DMS 273 treated with DMSO at 0.1 percent for 48 hours (cell line): ENCODE measurements around the gene LRMDA.

Experiments used
- DNase-seq: peaks from one replicate; lab custom pipeline; 2025; lab: John Stamatoyannopoulos, UW

LRMDA gene

GRCh38 chr10:75875740-75876139 lies 444.3 kb downstream of the LRMDA start:
- DNase-seq, result no peak

GRCh38 chr10:75876710-75877109 lies 445.3 kb downstream of the LRMDA start:
- DNase-seq, result no peak

GRCh38 chr10:75877877-75878276 lies 446.5 kb downstream of the LRMDA start:
- no peak for DNase-seq

- DNase-seq, result no peak
These were observed 447.2 kb downstream of the LRMDA start for GRCh38 chr10:75878586-75878985.

- DNase-seq, result no peak
These were observed 448.8 kb downstream of the LRMDA start for GRCh38 chr10:75880031-75880775.

GRCh38 chr10:75883081-75884072 lies 452.0 kb downstream of the LRMDA start:
- no peak for DNase-seq

- DNase-seq, result no peak
These were observed 453.4 kb downstream of the LRMDA start for GRCh38 chr10:75884808-75885207.

GRCh38 chr10:75887369-75887768 lies 455.9 kb downstream of the LRMDA start:
- DNase-seq, result no peak

GRCh38 chr10:75887992-75888680 lies 456.7 kb downstream of the LRMDA start:
- DNase-seq, result no peak

GRCh38 chr10:75889051-75889450 lies 457.6 kb downstream of the LRMDA start:
- no peak for DNase-seq

GRCh38 chr10:75894761-75895160 lies 463.3 kb downstream of the LRMDA start:
- no peak for DNase-seq

GRCh38 chr10:75895259-75895658 lies 463.8 kb downstream of the LRMDA start:
- DNase-seq, result no peak

GRCh38 chr10:75899816-75900390 lies 468.5 kb downstream of the LRMDA start:
- DNase-seq, result no peak

- DNase-seq, result no peak
These were observed 471.4 kb downstream of the LRMDA start for GRCh38 chr10:75902816-75903215.

GRCh38 chr10:75904499-75905283 lies 473.3 kb downstream of the LRMDA start:
- DNase-seq, result no peak

GRCh38 chr10:75905490-75905889 lies 474.1 kb downstream of the LRMDA start:
- no peak for DNase-seq

- DNase-seq, result no peak
These were observed 478.6 kb downstream of the LRMDA start for GRCh38 chr10:75910032-75910431.

- DNase-seq, result no peak
These were observed 480.0 kb downstream of the LRMDA start for GRCh38 chr10:75911426-75911825.

GRCh38 chr10:75916906-75917305 lies 485.5 kb downstream of the LRMDA start:
- DNase-seq, result no peak

GRCh38 chr10:75919913-75920312 lies 488.5 kb downstream of the LRMDA start:
- no peak for DNase-seq

GRCh38 chr10:75922435-75922834 lies 491.0 kb downstream of the LRMDA start:
- DNase-seq, result no peak
